ENCODE measurements around the gene SYNE1. TPM values are rescaled to one million over a fixed set of nuclear protein-coding genes. Genes with fewer than 3 reads are reported as not detected.
"Not testable (repeated sequence)": the region's sequence is repeated elsewhere in the genome, so short reads cannot be mapped to it uniquely, and the experiment has no call there.

The SYNE1 gene
- total and polyA plus RNA-seq, 2 of the 8 experiments (the other 6 are each of a cell fraction or from before 2014, with no cell fraction given), result 2.8 to 5.5 TPM

DNA sequence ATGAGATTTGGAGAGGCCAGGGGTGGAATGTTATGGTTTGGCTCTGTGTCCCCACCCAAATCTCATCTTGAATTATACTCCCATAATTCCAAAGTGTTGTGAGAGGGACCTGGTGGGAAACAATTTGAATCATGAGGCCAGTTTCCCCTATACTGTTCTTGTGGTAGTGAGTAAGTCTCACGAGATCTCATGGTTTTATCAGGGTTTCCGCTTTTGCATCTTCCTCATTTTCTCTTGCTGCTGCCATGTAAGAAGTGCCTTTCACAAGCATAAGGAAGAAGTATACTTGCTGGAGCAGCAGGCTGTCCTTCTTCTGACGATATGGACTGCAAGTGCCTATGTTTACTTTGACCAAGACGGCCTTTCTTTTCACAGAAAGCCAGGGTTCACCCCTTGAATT is 559.2 kb downstream of the SYNE1 start:
- WGBS, 2 experiments (ENCODE audit: extremely low coverage in 1 of 2, insufficient coverage in 1 of 2, insufficient read length in 1 of 2, insufficient replicate concordance in 2 of 2, low coverage in 1 of 2, low lambda C conversion rate in 2 of 2, missing lambda C conversion rate in 1 of 2), result 73% methylated on average over 4 of the region's 4 CpGs; no CpG with 5 or more reads in 1 of the 2 experiments
- no peak overlapping the region for H2BK20ac ChIP-seq (ENCODE audit: low read length)
- H4K20me1 ChIP-seq (replicated peaks in 1 of 2; ENCODE audit: control insufficient read depth in 1 of 2, insufficient read depth in 2 of 2, low read length in 2 of 2), result no peaks in the 10 kb centered on the region
- no peak overlapping the region for H4K8ac ChIP-seq (ENCODE audit: extremely low read depth, insufficient read depth, low read length)
- no peak overlapping the region for H4K91ac ChIP-seq (replicated peaks; ENCODE audit: insufficient read length, low read length)
- H3K9ac ChIP-seq (replicated peaks in 1 of 4; ENCODE audit: extremely low read depth in 1 of 4, low read depth in 3 of 4, low read length in 3 of 4), result no peak overlapping the region
- H4K5ac ChIP-seq (ENCODE audit: insufficient read length, low read depth, low read length), result no peak overlapping the region
- no peak overlapping the region for H2AFZ ChIP-seq (ENCODE audit: low read length)
- no peak overlapping the region for H2AK5ac ChIP-seq (ENCODE audit: low read depth, low read length)
- no peak overlapping the region for H2BK12ac ChIP-seq (ENCODE audit: low read depth, low read length)
- H3K18ac ChIP-seq (ENCODE audit: extremely low read depth, low read length), result no peak overlapping the region
- H3K27ac ChIP-seq (ENCODE audit: low read depth, low read length), result no peak overlapping the region
- no peak overlapping the region for H2BK5ac ChIP-seq (ENCODE audit: low read depth, low read length)
- ChIA-PET CTCF (ENCODE audit: partially characterized antibody) (interaction anchor here (1.0 to 1.5 kb wide), 8 partner anchors 16 to 312 kb away, joined by 3 to 6 read pairs (median 4); no protein-coding TSS in a partner anchor), POLR2A (ENCODE audit: partially characterized antibody) (no interaction called here)
- H2BK120ac ChIP-seq (replicated peaks; ENCODE audit: low read depth, low read length), result no peak overlapping the region
- H3K23me2 ChIP-seq (ENCODE audit: low read depth, low read length), result no peaks in the 10 kb centered on the region
- H3K9me3 ChIP-seq (ENCODE audit: insufficient read depth in 2 of 2, low read depth in 1 of 2, low read length in 1 of 2), result peaks cover 21% of the 10 kb centered on the region in 2 experiments
- H2BK15ac ChIP-seq (ENCODE audit: low read length), result no peak overlapping the region
- no peak overlapping the region for H3K4me2 ChIP-seq (ENCODE audit: insufficient read depth in 1 of 2, low read depth in 2 of 2, low read length in 2 of 2)
- no peak overlapping the region for H3K4ac ChIP-seq (replicated peaks; ENCODE audit: insufficient read length, low read depth, low read length)
- FAIRE-seq, result no peak
- DNase-seq (ENCODE audit: low read depth in 1 of 2, low spot score in 2 of 2), result no peak
- no peak overlapping the region for H3K4me3 ChIP-seq (ENCODE audit: extremely low read depth in 1 of 4, insufficient read depth in 2 of 4, low read depth in 3 of 4, low read length in 4 of 4)
- no peak overlapping the region for H3K14ac ChIP-seq (ENCODE audit: insufficient read length)
- TF ChIP-seq ASH2L (IDR thresholded peaks at IDR 0.05; ENCODE audit: low read length) (no peak), KDM1A (IDR thresholded peaks at IDR 0.05; ENCODE audit: borderline replicate concordance, low read length) (no peak)
- H3K79me2 ChIP-seq (ENCODE audit: control insufficient read depth in 1 of 2, insufficient read depth in 2 of 2, low read length in 2 of 2), result no peaks in the 10 kb centered on the region
- H3K4me1 ChIP-seq (replicated peaks in 1 of 4; ENCODE audit: control insufficient read depth in 3 of 4, insufficient read depth in 4 of 4, low read length in 3 of 4), result 0 out of 7 replicates have a peak, but pooled peaks cover 0 to 2% (median 0%) of the 10 kb centered on the region in 4 experiments
- H3K27me3 ChIP-seq (replicated peaks in 1 of 4; ENCODE audit: control insufficient read depth in 3 of 4, extremely low read depth in 1 of 4, insufficient read depth in 3 of 4, low read length in 3 of 4), result no peaks in the 10 kb centered on the region
- H3K23ac ChIP-seq (ENCODE audit: insufficient read length), result no peak overlapping the region
- H3K79me1 ChIP-seq (ENCODE audit: low read depth, low read length), result no peaks in the 10 kb centered on the region
- no peaks in the 10 kb centered on the region for H3K36me3 ChIP-seq (ENCODE audit: control insufficient read depth in 2 of 4, insufficient read depth in 4 of 4, low read length in 3 of 4)
- H3K56ac ChIP-seq (replicated peaks; ENCODE audit: insufficient read length, low read depth, low read length), result no peak overlapping the region

GRCh38 chr6:152076242-152076641 is 560.9 kb downstream of the SYNE1 start:
- H3K4ac ChIP-seq (replicated peaks; ENCODE audit: insufficient read length, low read depth, low read length); H2BK5ac ChIP-seq (ENCODE audit: low read depth, low read length); H3K79me1 ChIP-seq (ENCODE audit: low read depth, low read length); H3K36me3 ChIP-seq (ENCODE audit: control insufficient read depth in 2 of 4, insufficient read depth in 4 of 4, low read length in 3 of 4); FAIRE-seq; H3K27ac ChIP-seq (ENCODE audit: low read depth, low read length); H3K23ac ChIP-seq (ENCODE audit: insufficient read length); H2BK15ac ChIP-seq (ENCODE audit: low read length); H3K14ac ChIP-seq (ENCODE audit: insufficient read length); H3K56ac ChIP-seq (replicated peaks; ENCODE audit: insufficient read length, low read depth, low read length); H4K5ac ChIP-seq (ENCODE audit: insufficient read length, low read depth, low read length); H4K8ac ChIP-seq (ENCODE audit: extremely low read depth, insufficient read depth, low read length); H3K4me2 ChIP-seq (ENCODE audit: insufficient read depth in 1 of 2, low read depth in 2 of 2, low read length in 2 of 2); H2BK20ac ChIP-seq (ENCODE audit: low read length); H3K4me1 ChIP-seq (replicated peaks in 1 of 4; ENCODE audit: control insufficient read depth in 3 of 4, insufficient read depth in 4 of 4, low read length in 3 of 4); CTCF ChIA-PET (ENCODE audit: partially characterized antibody); POLR2A ChIA-PET (ENCODE audit: partially characterized antibody); H3K23me2 ChIP-seq (ENCODE audit: low read depth, low read length); H3K27me3 ChIP-seq (replicated peaks in 1 of 4; ENCODE audit: control insufficient read depth in 3 of 4, extremely low read depth in 1 of 4, insufficient read depth in 3 of 4, low read length in 3 of 4); H4K91ac ChIP-seq (replicated peaks; ENCODE audit: insufficient read length, low read length); H3K79me2 ChIP-seq (ENCODE audit: control insufficient read depth in 1 of 2, insufficient read depth in 2 of 2, low read length in 2 of 2); H2BK12ac ChIP-seq (ENCODE audit: low read depth, low read length); H2BK120ac ChIP-seq (replicated peaks; ENCODE audit: low read depth, low read length); H2AFZ ChIP-seq (ENCODE audit: low read length); H3K9ac ChIP-seq (replicated peaks in 1 of 4; ENCODE audit: extremely low read depth in 1 of 4, low read depth in 3 of 4, low read length in 3 of 4); H3K4me3 ChIP-seq (ENCODE audit: extremely low read depth in 1 of 4, insufficient read depth in 2 of 4, low read depth in 3 of 4, low read length in 4 of 4); H2AK5ac ChIP-seq (ENCODE audit: low read depth, low read length); H3K18ac ChIP-seq (ENCODE audit: extremely low read depth, low read length); DNase-seq (ENCODE audit: low read depth in 1 of 2, low spot score in 2 of 2); H4K20me1 ChIP-seq (replicated peaks in 1 of 2; ENCODE audit: control insufficient read depth in 1 of 2, insufficient read depth in 2 of 2, low read length in 2 of 2): not testable (repeated sequence)
- 89% methylated on average over 3 of the region's 3 CpGs; no CpG with 5 or more reads in 1 of the 2 experiments for WGBS, 2 experiments (ENCODE audit: extremely low coverage in 1 of 2, insufficient coverage in 1 of 2, insufficient read length in 1 of 2, insufficient replicate concordance in 2 of 2, low coverage in 1 of 2, low lambda C conversion rate in 2 of 2, missing lambda C conversion rate in 1 of 2)
- peaks cover 21% of the 10 kb centered on the region in 2 experiments for H3K9me3 ChIP-seq (ENCODE audit: insufficient read depth in 2 of 2, low read depth in 1 of 2, low read length in 1 of 2)

Data from H1 (cell line).